PC-9 (cell line): ENCODE data around the gene PSMC4.

Experiments
- CTCF ChIP-seq: fragments of 200-600 bp; sonication (generic); conservative IDR thresholded peaks from 2 replicates; pipeline ENCODE4 v1.6.1; 2017; ENCODE audit warnings: mixed run types, antibody characterized with exemption, mild to moderate bottlenecking, moderate library complexity
- EZH2 ChIP-seq: fragments of 200-600 bp; sonication (generic); IDR thresholded peaks from 2 replicates; pipeline ENCODE4 v1.8.0; 2017; ENCODE audit warnings: antibody characterized with exemption, low read depth

GRCh38 chr19:40005691-40006272, 34.8 kb downstream of the PSMC4 start:
- TF ChIP-seq EZH2: no peak
- TF ChIP-seq CTCF: no peak
